Activated naive CD8-positive, alpha-beta T cell treated with anti-CD3 and anti-CD28 coated beads, Interleukin-2, amount 10 ng/mL, durations not matched to agents 7 days and 5 days (primary cell): ENCODE measurements around the gene SOX2. TPM values are rescaled to one million over a fixed set of nuclear protein-coding genes. Genes with fewer than 3 reads are reported as not detected.

ENCODE experiments used
- ATAC-seq: fragments of 150-1000 bp; cut with Tn5 transposase; one replicate; pipeline ENCODE4 v1.10.0; 2021; ENCODE audit warnings: low read depth, moderate library complexity
- POLR2A ChIA-PET: fragments of 350-600 bp; sonication (Branson Sonifier 250); formaldehyde crosslinking; loops from one replicate; lab custom pipeline; 2021; ENCODE audit warnings: antibody characterized with exemption; lab: Charles Lee
- DNase-seq: peaks from one replicate; pipeline ENCODE4 v3.0.0; 2021
- H3K27ac Mint-ChIP-seq: one replicate; pipeline ENCODE4 v1.8.0; 2022; ENCODE audit warnings: mild to moderate bottlenecking, mixed read lengths
- H3K27me3 Mint-ChIP-seq: one replicate; pipeline ENCODE4 v1.8.0; 2022; ENCODE audit warnings: mild to moderate bottlenecking, moderate library complexity, mixed read lengths
- H3K36me3 Mint-ChIP-seq: one replicate; pipeline ENCODE4 v1.8.0; 2021; ENCODE audit warnings: mild to moderate bottlenecking, mixed read lengths
- H3K4me1 Mint-ChIP-seq: one replicate; pipeline ENCODE4 v1.8.0; 2021; ENCODE audit warnings: mixed read lengths
- H3K4me3 Mint-ChIP-seq: one replicate; pipeline ENCODE4 v1.8.0; 2022; ENCODE audit warnings: mild to moderate bottlenecking, moderate library complexity, mixed read lengths
- H3K9me3 Mint-ChIP-seq: one replicate; pipeline ENCODE4 v1.8.0; 2021; ENCODE audit warnings: mixed read lengths
- total RNA-seq, 2 experiments: library from RNA; stranded (reverse); gene quantifications; one replicate each; pipeline ENCODE4 v1.2.3, GENCODE V29; 2021

Gene SOX2
- total RNA-seq, 2 experiments from 2014 or later = not detected

- POLR2A ChIA-PET = no interaction called here
- H3K4me3 Mint-ChIP-seq = no peak overlapping the region
- H3K27me3 Mint-ChIP-seq = peaks cover 83% of the 10 kb centered on the region
- ATAC-seq = no peak
- no peak overlapping the region for H3K27ac Mint-ChIP-seq
- no peaks in the 10 kb centered on the region for H3K36me3 Mint-ChIP-seq
- no peak for DNase-seq
- no peaks in the 10 kb centered on the region for H3K9me3 Mint-ChIP-seq
- peaks cover 18% of the 10 kb centered on the region for H3K4me1 Mint-ChIP-seq
Observed at GRCh38 chr3:181698263-181698954, 13.3 kb upstream of the SOX2 start.

GRCh38 chr3:181699171-181699903 lies 12.4 kb upstream of the SOX2 start:
- H3K9me3 Mint-ChIP-seq = no peaks in the 10 kb centered on the region

GRCh38 chr3:181700168-181701087 lies 11.3 kb upstream of the SOX2 start:
- peak overlapping the region; percentile 55 for H3K4me3 Mint-ChIP-seq
- H3K27me3 Mint-ChIP-seq = peaks cover 88% of the 10 kb centered on the region
- no peaks in the 10 kb centered on the region for H3K9me3 Mint-ChIP-seq
- POLR2A ChIA-PET = no interaction called here
- DNase-seq = peak; percentile 46
- H3K36me3 Mint-ChIP-seq = peaks cover 1% of the 10 kb centered on the region
- no peak overlapping the region for H3K27ac Mint-ChIP-seq
- ATAC-seq = peak; percentile 78
- peaks cover 25% of the 10 kb centered on the region for H3K4me1 Mint-ChIP-seq

More at GRCh38 chr3:181699171-181699903, 12.4 kb upstream of the SOX2 start:
- peaks cover 85% of the 10 kb centered on the region for H3K27me3 Mint-ChIP-seq
- H3K27ac Mint-ChIP-seq = no peak overlapping the region
- H3K4me1 Mint-ChIP-seq = peaks cover 18% of the 10 kb centered on the region
- ATAC-seq = no peak
- DNase-seq = no peak
- peaks cover 1% of the 10 kb centered on the region for H3K36me3 Mint-ChIP-seq
- POLR2A ChIA-PET = no interaction called here
- H3K4me3 Mint-ChIP-seq = no peak overlapping the region

- Mint-ChIP-seq H3K36me3 (peaks cover 1% of the 10 kb centered on the region), H3K4me3 (no peak overlapping the region), H3K4me1 (peaks cover 23% of the 10 kb centered on the region), H3K9me3 (no peaks in the 10 kb centered on the region), H3K27ac (no peak overlapping the region), H3K27me3 (peaks cover 89% of the 10 kb centered on the region)
- DNase-seq = no peak
- ATAC-seq = no peak
- POLR2A ChIA-PET = no interaction called here
Observed at GRCh38 chr3:181701096-181701495, 10.6 kb upstream of the SOX2 start.

GRCh38 chr3:181703601-181704420 lies 7.9 kb upstream of the SOX2 start:
- H3K27ac Mint-ChIP-seq = no peak overlapping the region
- POLR2A ChIA-PET = no interaction called here
- no peak overlapping the region for H3K4me3 Mint-ChIP-seq
- peaks cover 1% of the 10 kb centered on the region for H3K36me3 Mint-ChIP-seq
- ATAC-seq (no peak), DNase-seq (no peak)
- peaks cover 86% of the 10 kb centered on the region for H3K27me3 Mint-ChIP-seq
- peaks cover 15% of the 10 kb centered on the region for H3K4me1 Mint-ChIP-seq
- H3K9me3 Mint-ChIP-seq = no peaks in the 10 kb centered on the region

- no peak for DNase-seq
- Mint-ChIP-seq H3K4me3 (peak overlapping the region; percentile 24), H3K4me1 (peaks cover 16% of the 10 kb centered on the region), H3K36me3 (peaks cover 1% of the 10 kb centered on the region), H3K27me3 (peaks cover 83% of the 10 kb centered on the region), H3K9me3 (no peaks in the 10 kb centered on the region), H3K27ac (no peak overlapping the region)
- no peak for ATAC-seq
- POLR2A ChIA-PET = no interaction called here
Observed at GRCh38 chr3:181704421-181705085, 7.2 kb upstream of the SOX2 start.

- Mint-ChIP-seq H3K27me3 (peaks cover 85% of the 10 kb centered on the region), H3K36me3 (peaks cover 1% of the 10 kb centered on the region), H3K27ac (no peak overlapping the region), H3K4me1 (peaks cover 18% of the 10 kb centered on the region), H3K4me3 (no peak overlapping the region), H3K9me3 (no peaks in the 10 kb centered on the region)
- POLR2A ChIA-PET = no interaction called here
- no peak for DNase-seq
- ATAC-seq = no peak
Observed at GRCh38 chr3:181705086-181705480, 6.6 kb upstream of the SOX2 start.

- Mint-ChIP-seq H3K4me1 (peaks cover 10% of the 10 kb centered on the region), H3K9me3 (no peaks in the 10 kb centered on the region), H3K27me3 (peaks cover 71% of the 10 kb centered on the region), H3K27ac (no peak overlapping the region), H3K4me3 (no peak overlapping the region), H3K36me3 (peaks cover 1% of the 10 kb centered on the region)
- ATAC-seq = no peak
- POLR2A ChIA-PET = no interaction called here
- no peak for DNase-seq
Observed at GRCh38 chr3:181707980-181708379, 3.7 kb upstream of the SOX2 start.

GRCh38 chr3:181709537-181710279 lies 2.0 kb upstream of the SOX2 start:
- ATAC-seq (no peak), DNase-seq (peak; percentile 69)
- peaks cover 6% of the 10 kb centered on the region for H3K4me1 Mint-ChIP-seq
- no peaks in the 10 kb centered on the region for H3K36me3 Mint-ChIP-seq
- POLR2A ChIA-PET = no interaction called here
- H3K4me3 Mint-ChIP-seq = peak overlapping the region; percentile 25
- H3K27ac Mint-ChIP-seq = peak overlapping the region; percentile 39
- no peaks in the 10 kb centered on the region for H3K9me3 Mint-ChIP-seq
- peaks cover 71% of the 10 kb centered on the region for H3K27me3 Mint-ChIP-seq

- POLR2A ChIA-PET = no interaction called here
- no peaks in the 10 kb centered on the region for H3K9me3 Mint-ChIP-seq
- peaks cover 2% of the 10 kb centered on the region for H3K4me1 Mint-ChIP-seq
- H3K27me3 Mint-ChIP-seq = peaks cover 71% of the 10 kb centered on the region
- DNase-seq (no peak), ATAC-seq (no peak)
- no peaks in the 10 kb centered on the region for H3K36me3 Mint-ChIP-seq
- no peak overlapping the region for H3K4me3 Mint-ChIP-seq
- no peak overlapping the region for H3K27ac Mint-ChIP-seq
Observed at GRCh38 chr3:181710345-181711291, 1.1 kb upstream of the SOX2 start.

GRCh38 chr3:181712226-181712552 lies 464 bp downstream of the SOX2 start:
- Mint-ChIP-seq H3K4me3 (no peak overlapping the region), H3K36me3 (no peaks in the 10 kb centered on the region), H3K9me3 (no peaks in the 10 kb centered on the region), H3K27me3 (peaks cover 69% of the 10 kb centered on the region), H3K4me1 (peaks cover 2% of the 10 kb centered on the region), H3K27ac (peak overlapping the region; percentile 65)
- ATAC-seq (no peak), DNase-seq (no peak)
- POLR2A ChIA-PET = no interaction called here
